ENCODE results near the gene CAPG. TPM values are rescaled to one million over a fixed set of nuclear protein-coding genes. Genes with fewer than 3 reads are reported as not detected.

CAPG gene
- total and polyA plus RNA-seq, 10 of the 15 experiments (the other 5 are each of a cell fraction or from before 2014, with no cell fraction given): 26.3 to 192 (median 100) TPM

DNA sequence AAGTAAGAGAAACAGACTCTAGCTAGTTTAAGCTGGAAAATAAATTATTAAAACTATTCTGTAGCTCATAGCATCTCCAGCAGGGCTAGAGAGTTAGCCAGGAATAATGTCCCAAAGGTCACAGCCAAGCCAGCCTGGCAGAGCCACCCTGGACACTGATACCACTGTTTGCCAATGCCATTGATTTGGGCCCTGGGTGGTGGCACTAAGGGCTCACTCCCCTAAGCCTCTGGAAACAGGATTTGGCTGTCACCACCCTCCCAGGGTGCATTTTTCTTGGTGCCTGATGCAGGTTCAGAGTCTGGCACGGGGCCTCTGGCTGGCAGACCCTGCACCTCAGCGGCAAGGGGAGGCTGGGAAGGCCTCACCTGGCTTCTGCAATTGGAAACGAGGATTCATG is 15.4 kb upstream of the CAPG start:
- ChIA-PET RAD21 (ENCODE audit: unreplicated experiment) (interaction anchor here (3.3 kb wide), 1 partner anchor 126 kb away, joined by 13 read pairs; no protein-coding TSS in a partner anchor), SMC1A (ENCODE audit: uncharacterized antibody, unreplicated experiment) (interaction anchor here (7.8 kb wide), 1 partner anchor 125 kb away, joined by 201 read pairs; no protein-coding TSS in a partner anchor), CTCF (no interaction called here), POLR2A (no interaction called here)
- Histone ChIP-seq H3K79me2 (ENCODE audit: control insufficient read depth, insufficient read depth, low read length) (no peaks in the 10 kb centered on the region), H3K27ac (ENCODE audit: control insufficient read depth, insufficient read depth) (no peak overlapping the region), H3K9ac (ENCODE audit: control insufficient read depth, insufficient read depth, low read length) (no peak overlapping the region), H3K9me3 (replicated peaks; ENCODE audit: control insufficient read depth, insufficient read depth, low read length) (no peaks in the 10 kb centered on the region), H3K4me2 (ENCODE audit: control insufficient read depth, insufficient read depth) (no peak overlapping the region), H3K4me1 (ENCODE audit: control insufficient read depth, insufficient read depth, low read length) (no peaks in the 10 kb centered on the region), H2AFZ (ENCODE audit: control insufficient read depth, low read depth, low read length) (no peak overlapping the region), H3K4me3 (no peak overlapping the region), H3K36me3 (ENCODE audit: control insufficient read depth in 2 of 2, insufficient read depth in 2 of 2, low read length in 1 of 2) (no peaks in the 10 kb centered on the region), H3K27me3 (replicated peaks in 1 of 2; ENCODE audit: control insufficient read depth in 2 of 2, insufficient read depth in 2 of 2, low read length in 1 of 2) (no peaks in the 10 kb centered on the region), H4K20me1 (ENCODE audit: control insufficient read depth, insufficient read depth) (no peaks in the 10 kb centered on the region)
- DNase-seq (ENCODE audit: low read depth, low spot score) (no peak), FAIRE-seq (no peak), ATAC-seq (no peak)
- in situ Hi-C loops (cut with MboI) (no loop called here), intact Hi-C loops (cut with micrococcal nuclease; ENCODE audit: unreplicated experiment) (loop anchor here (10.0 kb wide), 1 partner anchor 389 kb away; no protein-coding TSS in a partner anchor)
- no TSS peak for BruUV-seq (replicated peaks)
- 24% methylated on average over 3 of the region's 3 CpGs for WGBS (ENCODE audit: insufficient coverage, insufficient replicate concordance, low lambda C conversion rate, missing lambda C conversion rate)
- TF ChIP-seq SMARCA5 (IDR thresholded peaks at IDR 0.05) (no peak), NFXL1 (IDR thresholded peaks at IDR 0.05; ENCODE audit: borderline replicate concordance) (no peak), POU2F2 (IDR thresholded peaks at IDR 0.05; ENCODE audit: borderline replicate concordance, low read depth, low read length) (no peak), E4F1 (IDR thresholded peaks at IDR 0.05; ENCODE audit: borderline replicate concordance, partially characterized antibody) (no peak), GABPA (IDR thresholded peaks at IDR 0.05; ENCODE audit: low read depth) (no peak), NRF1 (conservative IDR thresholded peaks at IDR 0.05; ENCODE audit: low read depth, low read length) (no peak), FOS (IDR thresholded peaks at IDR 0.05; ENCODE audit: borderline replicate concordance, extremely low read depth, insufficient read length) (no peak), USF2 (IDR thresholded peaks at IDR 0.05; ENCODE audit: borderline replicate concordance, low read depth, low read length) (no peak), TARDBP (IDR thresholded peaks at IDR 0.05; ENCODE audit: borderline replicate concordance) (no peak), IRF3 (IDR thresholded peaks at IDR 0.05) (no peak), NR2F1 (conservative IDR thresholded peaks at IDR 0.05) (no peak)
